ENCODE measurements around the gene TRPM7. TPM values are rescaled to one million over a fixed set of nuclear protein-coding genes. Genes with fewer than 3 reads are reported as not detected.

Gene TRPM7
- total and polyA plus RNA-seq, 2 of the 8 experiments (the other 6 are each of a cell fraction or from before 2014, with no cell fraction given) = 7.5 to 33.2 TPM

- no peak overlapping the region for H3K4ac ChIP-seq (replicated peaks; ENCODE audit: insufficient read length, low read depth, low read length)
- no peak overlapping the region for H2BK12ac ChIP-seq (ENCODE audit: low read depth, low read length)
- H3K23me2 ChIP-seq (ENCODE audit: low read depth, low read length) = no peaks in the 10 kb centered on the region
- no peak overlapping the region for H3K9ac ChIP-seq (replicated peaks in 1 of 4; ENCODE audit: extremely low read depth in 1 of 4, low read depth in 3 of 4, low read length in 3 of 4)
- no peak overlapping the region for H3K27ac ChIP-seq (ENCODE audit: low read depth, low read length)
- H4K91ac ChIP-seq (replicated peaks; ENCODE audit: insufficient read length, low read length) = no peak overlapping the region
- H3K23ac ChIP-seq (ENCODE audit: insufficient read length) = no peak overlapping the region
- no peak overlapping the region for H2BK5ac ChIP-seq (ENCODE audit: low read depth, low read length)
- no peak for FAIRE-seq
- no peak overlapping the region for H2BK120ac ChIP-seq (replicated peaks; ENCODE audit: low read depth, low read length)
- CTCF ChIA-PET (ENCODE audit: partially characterized antibody) = interaction anchor here (1.3 kb wide), 1 partner anchor 11 kb away, joined by 3 read pairs; no protein-coding TSS in a partner anchor
- no peak overlapping the region for H4K5ac ChIP-seq (ENCODE audit: insufficient read length, low read depth, low read length)
- POLR2A ChIA-PET (ENCODE audit: partially characterized antibody) = no interaction called here
- no peaks in the 10 kb centered on the region for H3K79me2 ChIP-seq (ENCODE audit: control insufficient read depth in 1 of 2, insufficient read depth in 2 of 2, low read length in 2 of 2)
- no peak overlapping the region for H2BK20ac ChIP-seq (ENCODE audit: low read length)
- no peak overlapping the region for H3K4me3 ChIP-seq (ENCODE audit: extremely low read depth in 1 of 4, insufficient read depth in 2 of 4, low read depth in 3 of 4, low read length in 4 of 4)
- no peak overlapping the region for H2AK5ac ChIP-seq (ENCODE audit: low read depth, low read length)
- no peaks in the 10 kb centered on the region for H3K9me3 ChIP-seq (ENCODE audit: insufficient read depth in 2 of 2, low read depth in 1 of 2, low read length in 1 of 2)
- H3K56ac ChIP-seq (replicated peaks; ENCODE audit: insufficient read length, low read depth, low read length) = no peak overlapping the region
- H3K4me1 ChIP-seq (replicated peaks in 1 of 4; ENCODE audit: control insufficient read depth in 3 of 4, insufficient read depth in 4 of 4, low read length in 3 of 4) = no peaks in the 10 kb centered on the region
- no peak overlapping the region for H3K14ac ChIP-seq (ENCODE audit: insufficient read length)
- H3K79me1 ChIP-seq (ENCODE audit: low read depth, low read length) = no peaks in the 10 kb centered on the region
- no peak overlapping the region for H2AFZ ChIP-seq (ENCODE audit: low read length)
- H3K4me2 ChIP-seq (ENCODE audit: insufficient read depth in 1 of 2, low read depth in 2 of 2, low read length in 2 of 2) = no peak overlapping the region
- H4K8ac ChIP-seq (ENCODE audit: extremely low read depth, insufficient read depth, low read length) = no peak overlapping the region
- H4K20me1 ChIP-seq (replicated peaks in 1 of 2; ENCODE audit: control insufficient read depth in 1 of 2, insufficient read depth in 2 of 2, low read length in 2 of 2) = no peaks in the 10 kb centered on the region
- no peak overlapping the region for H3K18ac ChIP-seq (ENCODE audit: extremely low read depth, low read length)
- DNase-seq (ENCODE audit: low read depth in 1 of 2, low spot score in 2 of 2) = no peak
- H2BK15ac ChIP-seq (ENCODE audit: low read length) = no peak overlapping the region
- 90% methylated on average over 5 of the region's 5 CpGs; no CpG with 5 or more reads in 1 of the 2 experiments for WGBS, 2 experiments (ENCODE audit: extremely low coverage in 1 of 2, insufficient coverage in 1 of 2, insufficient read length in 1 of 2, insufficient replicate concordance in 2 of 2, low coverage in 1 of 2, low lambda C conversion rate in 2 of 2, missing lambda C conversion rate in 1 of 2)
- no peaks in the 10 kb centered on the region for H3K27me3 ChIP-seq (replicated peaks in 1 of 4; ENCODE audit: control insufficient read depth in 3 of 4, extremely low read depth in 1 of 4, insufficient read depth in 3 of 4, low read length in 3 of 4)
- no peaks in the 10 kb centered on the region for H3K36me3 ChIP-seq (ENCODE audit: control insufficient read depth in 2 of 4, insufficient read depth in 4 of 4, low read length in 3 of 4)
- TF ChIP-seq POLR2A (IDR thresholded peaks at IDR 0.05; ENCODE audit: control extremely low read depth in 1 of 2, low read depth in 2 of 2, low read length in 2 of 2) = no peak
- TF ChIP-seq HDAC6 (IDR thresholded peaks at IDR 0.05; ENCODE audit: low read depth, low read length) = no peak
- TF ChIP-seq SIRT6 (IDR thresholded peaks at IDR 0.05; ENCODE audit: low read length) = no peak
- no peak for TF ChIP-seq YY1 (IDR thresholded peaks at IDR 0.05; ENCODE audit: low read depth, low read length)
- no peak for TF ChIP-seq JUN (IDR thresholded peaks at IDR 0.05; ENCODE audit: low read depth, low read length)
- TF ChIP-seq RBBP5 (IDR thresholded peaks at IDR 0.05; ENCODE audit: borderline replicate concordance, low read depth, low read length) = no peak
- TF ChIP-seq EP300 (IDR thresholded peaks at IDR 0.05; ENCODE audit: borderline replicate concordance in 1 of 2, low read depth in 2 of 2, low read length in 2 of 2) = no peak
- no peak for TF ChIP-seq CBX5 (IDR thresholded peaks at IDR 0.05; ENCODE audit: low read depth, low read length)
Measured at GRCh38 chr15:50523851-50524251, 162.7 kb downstream of the TRPM7 start.

All from H1 (cell line).